ENCODE results near the gene GPHB5. TPM values are rescaled to one million over a fixed set of nuclear protein-coding genes. Genes with fewer than 3 reads are reported as not detected.

The GPHB5 gene
- total RNA-seq, 1 donor from 2014 or later = not detected

- Histone ChIP-seq H3K27ac (no peak overlapping the region), H3K36me3 (peaks cover 12 to 23% of the 10 kb centered on the region in 2 donors)
- TF ChIP-seq CTCF (IDR thresholded peaks at IDR 0.05) = no peak
These were observed 25.9 kb downstream of the GPHB5 start for GRCh38 chr14:63292805-63293204.

GRCh38 chr14:63290741-63291430 is 27.8 kb downstream of the GPHB5 start:
- Histone ChIP-seq H3K4me3 (no peak overlapping the region), H3K27ac (no peak overlapping the region), H3K27me3 (no peaks in the 10 kb centered on the region), H3K36me3 (peaks cover 14 to 28% of the 10 kb centered on the region in 2 donors), H3K4me1 (no peaks in the 10 kb centered on the region), H3K9me3 (no peaks in the 10 kb centered on the region)
- TF ChIP-seq CTCF (IDR thresholded peaks at IDR 0.05) = no peak
- no peak for DNase-seq (ENCODE audit: low spot score in 2 of 2)
- intact Hi-C loops (cut with DNase I) = no loop called here

More at GRCh38 chr14:63292805-63293204, 25.9 kb downstream of the GPHB5 start:
- Histone ChIP-seq H3K27me3 (no peaks in the 10 kb centered on the region), H3K4me1 (no peaks in the 10 kb centered on the region), H3K4me3 (no peak overlapping the region), H3K9me3 (no peaks in the 10 kb centered on the region)
- intact Hi-C loops (cut with DNase I) = no loop called here
- DNase-seq (ENCODE audit: low spot score in 2 of 2) = no peak

DNA sequence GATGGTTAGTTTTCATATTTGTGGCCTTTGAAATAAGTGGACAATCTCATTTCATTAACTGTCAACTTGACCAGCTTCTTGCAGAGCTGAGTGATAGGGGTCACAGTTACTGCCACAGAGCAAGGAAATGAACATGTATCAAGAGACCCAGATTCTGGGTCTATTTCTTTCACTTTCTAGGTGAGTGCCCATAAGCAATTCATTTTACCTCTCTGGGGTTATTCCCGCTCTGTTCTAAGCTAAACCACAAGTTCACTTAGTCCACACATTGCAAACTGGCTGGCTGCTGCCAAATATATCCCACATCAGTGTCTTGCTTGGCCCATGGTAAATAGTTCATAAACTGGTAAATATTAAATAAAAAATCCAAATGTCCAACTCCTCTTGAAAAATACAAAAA is 29.9 kb downstream of the GPHB5 start:
- Histone ChIP-seq H3K4me3 (no peak overlapping the region), H3K4me1 (no peaks in the 10 kb centered on the region), H3K9me3 (no peaks in the 10 kb centered on the region), H3K27ac (no peak overlapping the region), H3K36me3 (peaks cover 14 to 33% of the 10 kb centered on the region in 2 donors), H3K27me3 (no peaks in the 10 kb centered on the region)
- no peak for TF ChIP-seq CTCF (IDR thresholded peaks at IDR 0.05)
- intact Hi-C loops (cut with DNase I) = loop anchor here (5.0 kb wide), 1 partner anchor 1757 kb away; no protein-coding TSS in a partner anchor
- DNase-seq (ENCODE audit: low spot score in 2 of 2) = no peak

GRCh38 chr14:63287666-63288483 is 30.9 kb downstream of the GPHB5 start:
- peaks cover 14 to 35% of the 10 kb centered on the region in 2 donors for H3K36me3 ChIP-seq
- TF ChIP-seq CTCF (IDR thresholded peaks at IDR 0.05) = no peak
- intact Hi-C loops (cut with DNase I) = loop anchor here (5.0 kb wide), 1 partner anchor 1756 kb away; no protein-coding TSS in a partner anchor

GRCh38 chr14:63286071-63286470 is 32.7 kb downstream of the GPHB5 start:
- no peak overlapping the region for H3K4me3 ChIP-seq
- intact Hi-C loops (cut with DNase I) = loop anchor here (5.0 kb wide), 1 partner anchor 1754 kb away; no protein-coding TSS in a partner anchor
- H3K27ac ChIP-seq = no peak overlapping the region
- DNase-seq (ENCODE audit: low spot score in 2 of 2) = no peak
- no peaks in the 10 kb centered on the region for H3K27me3 ChIP-seq
- no peaks in the 10 kb centered on the region for H3K4me1 ChIP-seq
- H3K9me3 ChIP-seq = no peaks in the 10 kb centered on the region
- no peak for TF ChIP-seq CTCF (IDR thresholded peaks at IDR 0.05)
- H3K36me3 ChIP-seq = peaks cover 11 to 21% of the 10 kb centered on the region in 2 donors

More at GRCh38 chr14:63287666-63288483, 30.9 kb downstream of the GPHB5 start:
- Histone ChIP-seq H3K4me1 (no peaks in the 10 kb centered on the region), H3K9me3 (no peaks in the 10 kb centered on the region), H3K27ac (no peak overlapping the region), H3K4me3 (no peak overlapping the region), H3K27me3 (no peaks in the 10 kb centered on the region)
- no peak for DNase-seq (ENCODE audit: low spot score in 2 of 2)
